ENCODE measurements around the gene ATP11A.
"Not testable (repeated sequence)": the region's sequence is repeated elsewhere in the genome, so short reads cannot be mapped to it uniquely, and the experiment has no call there.

ATP11A gene

GRCh38 chr13:112796190-112796915 is 106.5 kb downstream of the ATP11A start:
- DNase-seq (ENCODE audit: low read depth) = no peak

- no peak for DNase-seq (ENCODE audit: low read depth)
Measured at GRCh38 chr13:112799394-112799793, 109.6 kb downstream of the ATP11A start.

GRCh38 chr13:112800057-112800456 is 110.2 kb downstream of the ATP11A start:
- DNase-seq (ENCODE audit: low read depth) = no peak

- not testable (repeated sequence) for DNase-seq (ENCODE audit: low read depth)
Measured at GRCh38 chr13:112800807-112801206, 111.0 kb downstream of the ATP11A start.

GRCh38 chr13:112802802-112803195 is 113.0 kb downstream of the ATP11A start:
- DNase-seq (ENCODE audit: low read depth) = no peak

GRCh38 chr13:112803422-112803821 is 113.6 kb downstream of the ATP11A start:
- DNase-seq (ENCODE audit: low read depth) = no peak

GRCh38 chr13:112804374-112804773 is 114.5 kb downstream of the ATP11A start:
- no peak for DNase-seq (ENCODE audit: low read depth)

- DNase-seq (ENCODE audit: low read depth) = no peak
Measured at GRCh38 chr13:112806739-112807652, 117.2 kb downstream of the ATP11A start.

- no peak for DNase-seq (ENCODE audit: low read depth)
Measured at GRCh38 chr13:112807653-112808376, 118.0 kb downstream of the ATP11A start.

- no peak for DNase-seq (ENCODE audit: low read depth)
Measured at GRCh38 chr13:112808377-112809140, 118.7 kb downstream of the ATP11A start.

- no peak for DNase-seq (ENCODE audit: low read depth)
Measured at GRCh38 chr13:112809332-112810315, 119.8 kb downstream of the ATP11A start.

- no peak for DNase-seq (ENCODE audit: low read depth)
Measured at GRCh38 chr13:112810608-112811007, 120.8 kb downstream of the ATP11A start.

- no peak for DNase-seq (ENCODE audit: low read depth)
Measured at GRCh38 chr13:112812306-112813055, 122.6 kb downstream of the ATP11A start.

- DNase-seq (ENCODE audit: low read depth) = no peak
Measured at GRCh38 chr13:112813552-112813951, 123.7 kb downstream of the ATP11A start.

- peak; percentile 61 for DNase-seq (ENCODE audit: low read depth)
Measured at GRCh38 chr13:112814905-112815585, 125.2 kb downstream of the ATP11A start.

- no peak for DNase-seq (ENCODE audit: low read depth)
Measured at GRCh38 chr13:112815871-112816270, 126.0 kb downstream of the ATP11A start.

GRCh38 chr13:112818040-112818697 is 128.3 kb downstream of the ATP11A start:
- no peak for DNase-seq (ENCODE audit: low read depth)

GRCh38 chr13:112818698-112819045 is 128.8 kb downstream of the ATP11A start:
- DNase-seq (ENCODE audit: low read depth) = no peak

- no peak for DNase-seq (ENCODE audit: low read depth)
Measured at GRCh38 chr13:112819111-112819510, 129.3 kb downstream of the ATP11A start.
